ENCODE results near the gene FAM53A.

FAM53A gene

DNA sequence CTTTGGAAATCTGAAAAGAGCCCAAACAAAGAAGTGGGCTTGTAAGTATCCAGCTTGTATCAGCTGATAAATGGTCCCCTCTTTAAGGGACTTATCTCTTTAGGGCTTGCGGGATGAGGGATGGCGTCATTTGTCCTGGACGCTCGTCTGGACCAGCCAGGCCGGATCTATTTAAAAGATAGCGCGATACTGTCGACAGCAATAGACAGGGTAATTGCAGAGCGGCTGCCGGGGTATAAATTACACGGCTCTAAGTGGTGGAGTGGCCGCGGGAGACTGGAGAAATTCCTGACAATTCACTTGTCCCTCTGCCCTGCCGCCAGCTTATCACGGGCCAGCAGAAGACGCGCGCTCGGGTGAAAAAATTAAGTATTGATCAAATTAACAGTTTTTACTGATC, 90.7 kb downstream of the FAM53A start:
- TF ChIP-seq, protein P1, sequence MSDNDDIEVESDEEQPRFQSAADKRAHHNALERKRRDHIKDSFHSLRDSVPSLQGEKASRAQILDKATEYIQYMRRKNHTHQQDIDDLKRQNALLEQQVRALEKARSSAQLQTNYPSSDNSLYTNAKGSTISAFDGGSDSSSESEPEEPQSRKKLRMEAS (IDR thresholded peaks at IDR 0.05): no peak
- TF ChIP-seq, protein P2, sequence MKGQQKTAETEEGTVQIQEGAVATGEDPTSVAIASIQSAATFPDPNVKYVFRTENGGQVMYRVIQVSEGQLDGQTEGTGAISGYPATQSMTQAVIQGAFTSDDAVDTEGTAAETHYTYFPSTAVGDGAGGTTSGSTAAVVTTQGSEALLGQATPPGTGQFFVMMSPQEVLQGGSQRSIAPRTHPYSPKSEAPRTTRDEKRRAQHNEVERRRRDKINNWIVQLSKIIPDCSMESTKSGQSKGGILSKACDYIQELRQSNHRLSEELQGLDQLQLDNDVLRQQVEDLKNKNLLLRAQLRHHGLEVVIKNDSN (IDR thresholded peaks at IDR 0.05): no peak
- TF ChIP-seq, protein P3, sequence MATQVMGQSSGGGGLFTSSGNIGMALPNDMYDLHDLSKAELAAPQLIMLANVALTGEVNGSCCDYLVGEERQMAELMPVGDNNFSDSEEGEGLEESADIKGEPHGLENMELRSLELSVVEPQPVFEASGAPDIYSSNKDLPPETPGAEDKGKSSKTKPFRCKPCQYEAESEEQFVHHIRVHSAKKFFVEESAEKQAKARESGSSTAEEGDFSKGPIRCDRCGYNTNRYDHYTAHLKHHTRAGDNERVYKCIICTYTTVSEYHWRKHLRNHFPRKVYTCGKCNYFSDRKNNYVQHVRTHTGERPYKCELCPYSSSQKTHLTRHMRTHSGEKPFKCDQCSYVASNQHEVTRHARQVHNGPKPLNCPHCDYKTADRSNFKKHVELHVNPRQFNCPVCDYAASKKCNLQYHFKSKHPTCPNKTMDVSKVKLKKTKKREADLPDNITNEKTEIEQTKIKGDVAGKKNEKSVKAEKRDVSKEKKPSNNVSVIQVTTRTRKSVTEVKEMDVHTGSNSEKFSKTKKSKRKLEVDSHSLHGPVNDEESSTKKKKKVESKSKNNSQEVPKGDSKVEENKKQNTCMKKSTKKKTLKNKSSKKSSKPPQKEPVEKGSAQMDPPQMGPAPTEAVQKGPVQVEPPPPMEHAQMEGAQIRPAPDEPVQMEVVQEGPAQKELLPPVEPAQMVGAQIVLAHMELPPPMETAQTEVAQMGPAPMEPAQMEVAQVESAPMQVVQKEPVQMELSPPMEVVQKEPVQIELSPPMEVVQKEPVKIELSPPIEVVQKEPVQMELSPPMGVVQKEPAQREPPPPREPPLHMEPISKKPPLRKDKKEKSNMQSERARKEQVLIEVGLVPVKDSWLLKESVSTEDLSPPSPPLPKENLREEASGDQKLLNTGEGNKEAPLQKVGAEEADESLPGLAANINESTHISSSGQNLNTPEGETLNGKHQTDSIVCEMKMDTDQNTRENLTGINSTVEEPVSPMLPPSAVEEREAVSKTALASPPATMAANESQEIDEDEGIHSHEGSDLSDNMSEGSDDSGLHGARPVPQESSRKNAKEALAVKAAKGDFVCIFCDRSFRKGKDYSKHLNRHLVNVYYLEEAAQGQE (IDR thresholded peaks at IDR 0.05; ENCODE audit: low read depth): no peak
- TF ChIP-seq TAF1 (IDR thresholded peaks at IDR 0.05; ENCODE audit: low read depth): no peak
- TF ChIP-seq TCF12 (IDR thresholded peaks at IDR 0.05; ENCODE audit: low read depth): no peak
- TF ChIP-seq EGR1 (IDR thresholded peaks at IDR 0.05): no peak
- TF ChIP-seq TEAD4 (IDR thresholded peaks at IDR 0.05): no peak
- no peak for TF ChIP-seq NFIC (IDR thresholded peaks at IDR 0.05)
- no peak for TF ChIP-seq YY1 (IDR thresholded peaks at IDR 0.05; ENCODE audit: low read depth)
- no peak for TF ChIP-seq CREB1 (IDR thresholded peaks at IDR 0.05; ENCODE audit: low read depth)
- TF ChIP-seq RAD21 (IDR thresholded peaks at IDR 0.05; ENCODE audit: low read depth): no peak
- no peak for TF ChIP-seq CEBPB (IDR thresholded peaks at IDR 0.05)
- TF ChIP-seq FOXM1 (IDR thresholded peaks at IDR 0.05; ENCODE audit: borderline replicate concordance, low read depth): no peak
- no peak for TF ChIP-seq EP300 (IDR thresholded peaks at IDR 0.05; ENCODE audit: borderline replicate concordance)
- no peak for TF ChIP-seq ZBTB7A (IDR thresholded peaks at IDR 0.05; ENCODE audit: low read depth)

DNA sequence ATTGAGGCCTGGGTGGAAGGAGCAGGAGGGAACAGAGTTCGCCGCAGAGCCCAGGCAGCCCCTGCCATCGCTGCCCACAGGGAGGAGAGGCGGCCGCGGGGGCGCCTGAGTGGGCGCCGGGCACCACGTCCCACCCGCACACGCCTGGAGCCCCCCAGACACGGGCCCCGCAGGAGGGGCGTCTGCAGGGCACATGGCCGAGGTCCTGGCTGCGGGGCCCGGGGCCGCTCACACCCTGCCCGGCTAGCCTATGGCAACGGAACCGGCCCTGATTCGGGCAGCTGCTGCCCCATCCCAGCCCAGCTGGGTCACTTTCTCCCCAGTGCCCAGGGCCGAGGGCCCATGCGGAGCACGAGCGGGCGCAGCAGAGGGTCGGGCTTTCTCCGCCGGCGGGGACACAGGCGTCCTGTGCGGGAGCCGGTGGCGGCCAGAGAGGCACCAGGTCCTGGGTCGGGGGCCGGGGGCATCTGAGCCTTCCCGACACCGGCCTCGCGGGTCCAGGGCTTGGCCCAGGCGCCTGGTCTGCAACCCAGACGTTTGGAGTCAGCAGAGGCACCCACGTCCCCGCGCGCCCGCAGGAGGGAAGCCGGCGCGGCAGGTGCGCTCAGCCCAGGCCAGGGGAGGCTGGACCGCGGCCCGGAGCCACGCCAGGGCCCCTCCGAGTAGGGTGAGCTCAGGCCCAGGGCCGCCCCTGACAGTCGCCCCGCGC, 91.2 kb downstream of the FAM53A start:
- TF ChIP-seq YY1 (IDR thresholded peaks at IDR 0.05; ENCODE audit: low read depth) (no peak), ZBTB7A (IDR thresholded peaks at IDR 0.05; ENCODE audit: low read depth) (no peak), CEBPB (IDR thresholded peaks at IDR 0.05) (no peak), CREB1 (IDR thresholded peaks at IDR 0.05; ENCODE audit: low read depth) (no peak), TAF1 (IDR thresholded peaks at IDR 0.05; ENCODE audit: low read depth) (no peak), TCF12 (IDR thresholded peaks at IDR 0.05; ENCODE audit: low read depth) (no peak)
- TF ChIP-seq, protein P3 (IDR thresholded peaks at IDR 0.05; ENCODE audit: low read depth): no peak

GRCh38 chr4:1592068-1592708, 91.9 kb downstream of the FAM53A start:
- TF ChIP-seq FOXM1 (IDR thresholded peaks at IDR 0.05; ENCODE audit: borderline replicate concordance, low read depth) (no peak), EGR1 (IDR thresholded peaks at IDR 0.05) (no peak), TCF12 (IDR thresholded peaks at IDR 0.05; ENCODE audit: low read depth) (no peak), ZBTB7A (IDR thresholded peaks at IDR 0.05; ENCODE audit: low read depth) (no peak), CEBPB (IDR thresholded peaks at IDR 0.05) (no peak)
- TF ChIP-seq, protein P2 (IDR thresholded peaks at IDR 0.05): no peak

- TF ChIP-seq, protein P3 (IDR thresholded peaks at IDR 0.05; ENCODE audit: low read depth): no peak
- TF ChIP-seq, protein P2 (IDR thresholded peaks at IDR 0.05): no peak
- TF ChIP-seq TAF1 (IDR thresholded peaks at IDR 0.05; ENCODE audit: low read depth) (no peak), RAD21 (IDR thresholded peaks at IDR 0.05; ENCODE audit: low read depth) (no peak), CEBPB (IDR thresholded peaks at IDR 0.05) (no peak), CREB1 (IDR thresholded peaks at IDR 0.05; ENCODE audit: low read depth) (no peak), TCF12 (IDR thresholded peaks at IDR 0.05; ENCODE audit: low read depth) (no peak), ZBTB7A (IDR thresholded peaks at IDR 0.05; ENCODE audit: low read depth) (no peak), EP300 (IDR thresholded peaks at IDR 0.05; ENCODE audit: borderline replicate concordance) (no peak), NFIC (IDR thresholded peaks at IDR 0.05) (no peak), TEAD4 (IDR thresholded peaks at IDR 0.05) (no peak), YY1 (IDR thresholded peaks at IDR 0.05; ENCODE audit: low read depth) (no peak), EGR1 (IDR thresholded peaks at IDR 0.05) (no peak), FOXM1 (IDR thresholded peaks at IDR 0.05; ENCODE audit: borderline replicate concordance, low read depth) (no peak)
- TF ChIP-seq, protein P1 (IDR thresholded peaks at IDR 0.05): no peak
Measured at GRCh38 chr4:1591107-1591506, 93.0 kb downstream of the FAM53A start.
